H1 (cell line): ENCODE measurements around the gene ZNF683. TPM values are rescaled to one million over a fixed set of nuclear protein-coding genes. Genes with fewer than 3 reads are reported as not detected.

ENCODE experiments used
- CTCF ChIA-PET: fragments of 300-600 bp; sonication (Branson Sonifier 250); formaldehyde crosslinking; loops from one replicate; lab custom pipeline; 2021; ENCODE audit not compliant: partially characterized antibody; lab: Charles Lee
- POLR2A ChIA-PET: fragments of 300-600 bp; sonication (Branson Sonifier 250); formaldehyde crosslinking; loops from one replicate; lab custom pipeline; 2021; ENCODE audit warnings: inconsistent platforms; ENCODE audit not compliant: partially characterized antibody; lab: Charles Lee
- DNase-seq, 2 experiments: peaks; one replicate each; pipeline versions ENCODE4 v3.0.0 to v3.0.0-alpha.2; 2010 to 2022; ENCODE audit warnings: low spot score in 2 of 2, low read depth in 1 of 2, mixed read lengths in 1 of 2
- FAIRE-seq: peaks from 2 replicates; lab custom pipeline; 2011; peaks lifted over from hg19 to GRCh38; lab: Jason Lieb, UNC
- H2AFZ ChIP-seq: 2 replicates; pipeline ENCODE4 v1.8.1; 2012; ENCODE audit warnings: low read length, inconsistent platforms
- H2AK5ac ChIP-seq: 2 replicates; pipeline ENCODE4 v1.6.1; 2013; ENCODE audit warnings: low read depth, low read length
- H2BK120ac ChIP-seq: replicated peaks from 2 replicates; pipeline ENCODE3; 2013; ENCODE audit warnings: low read depth, low read length, inconsistent platforms
- H2BK12ac ChIP-seq: 2 replicates; pipeline ENCODE4 v1.6.1; 2013; ENCODE audit warnings: low read depth, low read length
- H2BK15ac ChIP-seq: 2 replicates; pipeline ENCODE4 v1.6.1; 2013; ENCODE audit warnings: low read length
- H2BK20ac ChIP-seq: 2 replicates; pipeline ENCODE4 v1.6.1; 2013; ENCODE audit warnings: low read length
- H2BK5ac ChIP-seq: 2 replicates; pipeline ENCODE4 v1.6.1; 2013; ENCODE audit warnings: low read depth, low read length
- H3K14ac ChIP-seq: 2 replicates; pipeline ENCODE4 v1.6.1; 2013; ENCODE audit warnings: inconsistent platforms; ENCODE audit not compliant: insufficient read length
- H3K18ac ChIP-seq: 2 replicates; pipeline ENCODE4 v1.6.1; 2013; ENCODE audit warnings: low read length; ENCODE audit errors: extremely low read depth
- H3K23ac ChIP-seq: 2 replicates; pipeline ENCODE4 v1.6.1; 2013; ENCODE audit warnings: inconsistent platforms; ENCODE audit not compliant: insufficient read length
- H3K23me2 ChIP-seq: 2 replicates; pipeline ENCODE4 v1.6.1; 2013; ENCODE audit warnings: low read depth, low read length
- H3K27ac ChIP-seq: 2 replicates; pipeline ENCODE4 v1.6.1; 2011; ENCODE audit warnings: low read depth, low read length, inconsistent platforms
- H3K27me3 ChIP-seq, 4 experiments: replicated peaks in 1 of 4; 1 replicate in 1 of 4; 2 replicates in 3 of 4; pipeline versions ENCODE4 v1.6.1 to v1.8.1; 2011 to 2013; ENCODE audit warnings: low read length in 3 of 4, mild to moderate bottlenecking in 3 of 4, inconsistent platforms in 2 of 4, mixed read lengths in 2 of 4, moderate library complexity in 1 of 4; ENCODE audit not compliant: control insufficient read depth in 3 of 4, insufficient read depth in 3 of 4; ENCODE audit errors: extremely low read depth in 1 of 4
- H3K36me3 ChIP-seq, 4 experiments: 2 replicates each; pipeline versions ENCODE4 v1.6.1 to v1.8.1; 2011 to 2013; ENCODE audit warnings: mild to moderate bottlenecking in 4 of 4, low read length in 3 of 4, moderate library complexity in 2 of 4, control low read depth in 1 of 4, inconsistent platforms in 1 of 4; ENCODE audit not compliant: insufficient read depth in 4 of 4, control insufficient read depth in 2 of 4
- H3K4ac ChIP-seq: replicated peaks from 2 replicates; pipeline ENCODE3; 2013; ENCODE audit warnings: low read length, low read depth, mixed read lengths, inconsistent platforms; ENCODE audit not compliant: insufficient read length
- H3K4me1 ChIP-seq, 4 experiments: replicated peaks in 1 of 4; 1 replicate in 1 of 4; 2 replicates in 3 of 4; pipeline versions ENCODE4 v1.6.1 to v1.8.1; 2011 to 2013; ENCODE audit warnings: low read length in 3 of 4, inconsistent platforms in 2 of 4, mixed read lengths in 1 of 4; ENCODE audit not compliant: insufficient read depth in 4 of 4, control insufficient read depth in 3 of 4
- H3K4me2 ChIP-seq, 2 experiments: 2 replicates each; pipeline versions ENCODE4 v1.6.1 to v1.8.1; 2011 to 2013; ENCODE audit warnings: low read depth in 2 of 2, low read length in 2 of 2, control low read depth in 1 of 2, inconsistent platforms in 1 of 2, mild to moderate bottlenecking in 1 of 2; ENCODE audit not compliant: insufficient read depth in 1 of 2
- H3K4me3 ChIP-seq, 4 experiments: fragments of 200-600, 300-600 bp in 1 of 4; sonication (generic), shearing (Covaris generic), sonication (Bioruptor Twin) in 1 of 4; 2 replicates each; pipeline versions ENCODE4 v1.5.1 to v1.8.1; 2011 to 2016; ENCODE audit warnings: low read length in 4 of 4, low read depth in 3 of 4, control low read depth in 2 of 4, inconsistent platforms in 2 of 4, mild to moderate bottlenecking in 2 of 4, mixed read lengths in 1 of 4, moderate library complexity in 1 of 4; ENCODE audit not compliant: insufficient read depth in 2 of 4; ENCODE audit errors: extremely low read depth in 1 of 4
- H3K56ac ChIP-seq: replicated peaks from 2 replicates; pipeline ENCODE3; 2013; ENCODE audit warnings: low read depth, mild to moderate bottlenecking, mixed read lengths, low read length, inconsistent platforms; ENCODE audit not compliant: insufficient read length
- H3K79me1 ChIP-seq: 2 replicates; pipeline ENCODE4 v1.6.1; 2013; ENCODE audit warnings: low read depth, low read length, control low read depth
- H3K79me2 ChIP-seq, 2 experiments: 2 replicates each; pipeline versions ENCODE4 v1.6.1 to v1.8.1; 2012 to 2013; ENCODE audit warnings: low read length in 2 of 2, mild to moderate bottlenecking in 2 of 2, inconsistent platforms in 1 of 2; ENCODE audit not compliant: insufficient read depth in 2 of 2, control insufficient read depth in 1 of 2
- H3K9ac ChIP-seq, 4 experiments: replicated peaks in 1 of 4; 1 replicate in 1 of 4; 2 replicates in 3 of 4; pipeline versions ENCODE4 v1.6.1 to v1.8.1; 2011 to 2013; ENCODE audit warnings: low read depth in 3 of 4, low read length in 3 of 4, control low read depth in 2 of 4, mild to moderate bottlenecking in 2 of 4, moderate library complexity in 2 of 4, inconsistent platforms in 1 of 4; ENCODE audit errors: extremely low read depth in 1 of 4
- H3K9me3 ChIP-seq, 2 experiments: 2 replicates each; pipeline versions ENCODE4 v1.6.1 to v1.8.1; 2012 to 2013; ENCODE audit warnings: mild to moderate bottlenecking in 2 of 2, moderate library complexity in 2 of 2, control low read depth in 1 of 2, inconsistent platforms in 1 of 2, low read depth in 1 of 2, low read length in 1 of 2, mixed read lengths in 1 of 2; ENCODE audit not compliant: insufficient read depth in 2 of 2
- H4K20me1 ChIP-seq, 2 experiments: replicated peaks in 1 of 2; 2 replicates each; pipeline versions ENCODE3 to v1.8.1; 2011 to 2013; ENCODE audit warnings: inconsistent platforms in 2 of 2, low read length in 2 of 2, mild to moderate bottlenecking in 1 of 2; ENCODE audit not compliant: insufficient read depth in 2 of 2, control insufficient read depth in 1 of 2
- H4K5ac ChIP-seq: 2 replicates; pipeline ENCODE4 v1.6.1; 2013; ENCODE audit warnings: low read length, low read depth, mixed read lengths, inconsistent platforms; ENCODE audit not compliant: insufficient read length
- H4K8ac ChIP-seq: 2 replicates; pipeline ENCODE4 v1.8.0; 2013; ENCODE audit warnings: mild to moderate bottlenecking, moderate library complexity, low read length, inconsistent platforms; ENCODE audit not compliant: insufficient read depth; ENCODE audit errors: extremely low read depth
- H4K91ac ChIP-seq: replicated peaks from 2 replicates; pipeline ENCODE3; 2013; ENCODE audit warnings: low read length, mixed read lengths, inconsistent platforms; ENCODE audit not compliant: insufficient read length
- ASH2L ChIP-seq: fragments of 200-600, 300-600 bp; sonication (generic); IDR thresholded peaks from one replicate; pipeline ENCODE4 v1.7.1; 2017; ENCODE audit warnings: low read length
- EP300 ChIP-seq, 2 experiments: IDR thresholded peaks; 1 replicate in 1 of 2; 2 replicates in 1 of 2; pipeline ENCODE4 v1.6.1; 2011 to 2012; ENCODE audit warnings: low read depth in 2 of 2, low read length in 2 of 2, mild to moderate bottlenecking in 2 of 2, borderline replicate concordance in 1 of 2, inconsistent platforms in 1 of 2, moderate library complexity in 1 of 2
- GTF2F1 ChIP-seq: IDR thresholded peaks from 2 replicates; pipeline ENCODE4 v1.6.1; 2012; ENCODE audit warnings: low read depth, low read length, improper control_type of control experiment, borderline replicate concordance
- JUND ChIP-seq: IDR thresholded peaks from 2 replicates; pipeline ENCODE4 v1.6.1; 2011; ENCODE audit warnings: mild to moderate bottlenecking, improper control_type of control experiment, low read length
- KDM5A ChIP-seq: fragments of 200-600 bp; IDR thresholded peaks from 2 replicates; pipeline ENCODE4 v1.7.1; 2012; ENCODE audit warnings: mild to moderate bottlenecking, low read length, inconsistent platforms, mixed read lengths
- POLR2AphosphoS5 ChIP-seq: IDR thresholded peaks from 2 replicates; pipeline ENCODE4 v1.6.1; 2011; ENCODE audit warnings: low read depth, low read length
- SIN3A ChIP-seq, 2 experiments: IDR thresholded peaks in 1 of 2; conservative IDR thresholded peaks in 1 of 2; 2 replicates each; pipeline ENCODE4 v1.6.1; 2011 to 2012; ENCODE audit warnings: low read length in 2 of 2, improper control_type of control experiment in 1 of 2, low read depth in 1 of 2, mild to moderate bottlenecking in 1 of 2
- SIRT6 ChIP-seq: IDR thresholded peaks from one replicate; pipeline ENCODE4 v1.7.1; 2012; ENCODE audit warnings: low read length, inconsistent platforms
- SP2 ChIP-seq: IDR thresholded peaks from 2 replicates; pipeline ENCODE4 v1.6.1; 2012; ENCODE audit warnings: mild to moderate bottlenecking, low read length, inconsistent platforms
- SRF ChIP-seq: IDR thresholded peaks from 2 replicates; pipeline ENCODE4 v1.6.1; 2011; ENCODE audit warnings: mild to moderate bottlenecking, low read depth, low read length, moderate library complexity
- TAF7 ChIP-seq: optimal IDR thresholded peaks from 2 replicates; pipeline ENCODE3; 2011; ENCODE audit warnings: low read depth, mild to moderate bottlenecking, inconsistent platforms, low read length, moderate library complexity, borderline replicate concordance
- TBP ChIP-seq: IDR thresholded peaks from 2 replicates; pipeline ENCODE4 v1.6.1; 2011; ENCODE audit warnings: low read depth, low read length, improper control_type of control experiment
- TCF12 ChIP-seq: IDR thresholded peaks from 2 replicates; pipeline ENCODE4 v1.6.1; 2011; ENCODE audit warnings: low read depth, mild to moderate bottlenecking, low read length
- WGBS, 2 experiments: shearing (Covaris generic) in 1 of 2; methylation state at CpG; one replicate each; pipeline versions ENCODE4 v1.1.6 to v1.1.7; 2013 to 2015; ENCODE audit warnings: low lambda C conversion rate in 2 of 2, mixed read lengths in 2 of 2, inconsistent platforms in 1 of 2, low coverage in 1 of 2, missing lambda C conversion rate in 1 of 2; ENCODE audit not compliant: insufficient replicate concordance in 2 of 2, insufficient coverage in 1 of 2, insufficient read length in 1 of 2; ENCODE audit errors: extremely low coverage in 1 of 2, missing lambda C conversion rate in 1 of 2; 5-methylcytosine and 5-hydroxymethylcytosine counted together
- polyA plus RNA-seq, 7 experiments: library from polyadenylated mRNA; depleted of rRNA in 3 of 7; stranded (reverse) in 5 of 7; unstranded in 2 of 7; fragments of >200 nt in 5 of 7; fragments of 200-250 nt in 2 of 7; gene quantifications; 1 replicate in 5 of 7; 2 replicates in 1 of 7; 4 replicates in 1 of 7; pipeline versions ENCODE4 v1.2.1 to v1.2.3, GENCODE V29; 2011 to 2013; ENCODE audit warnings: missing spikeins in 2 of 7, mixed read lengths in 2 of 7
- total RNA-seq: library from RNA; stranded (reverse); fragmentation: NEBNext Ultra II Directional; extraction: Animal tissue kit (Norgen Biotek cat#: 25700); gene quantifications from 2 replicates; pipeline ENCODE4 v1.2.1, GENCODE V29; 2021

The ZNF683 gene
- total and polyA plus RNA-seq, 2 of the 8 experiments (the other 6 are each of a cell fraction or from before 2014, with no cell fraction given): not detected

- Histone ChIP-seq H2AK5ac (peak overlapping the region; percentile 55), H3K4me3 (peak overlapping the region; percentile 6 to 52 (median 22); a peak in 5 of 8 replicates), H3K4me1 (peaks cover 22 to 43% (median 36%) of the 10 kb centered on the region in 4 experiments)
- TF ChIP-seq TBP (peak; percentile 63), TCF12 (no peak), JUND (no peak), POLR2AphosphoS5 (peak; percentile 69), KDM5A (no peak), SP2 (no peak), SRF (no peak), SIN3A (conservative IDR thresholded peaks at IDR 0.05 in 1 of 2, IDR thresholded peaks at IDR 0.05 in 1 of 2; ENCODE audit: low read depth in 1 of 2, low read length in 2 of 2) (peak; percentile 48 to 86; a peak in 3 of 4 replicates), ASH2L (peak; percentile 77), TAF7 (no peak), SIRT6 (no peak), GTF2F1 (no peak), EP300 (IDR thresholded peaks at IDR 0.05; ENCODE audit: borderline replicate concordance in 1 of 2, low read depth in 2 of 2, low read length in 2 of 2) (peak in 1 of 2 experiments; percentile 74; a peak in 1 of 3 replicates)
These were observed 46.4 kb upstream of the ZNF683 start for GRCh38 chr1:26418865-26419349.

More at GRCh38 chr1:26418865-26419349, 46.4 kb upstream of the ZNF683 start:
- Histone ChIP-seq H3K79me2 (peaks cover 22 to 83% of the 10 kb centered on the region in 2 experiments), H3K23me2 (peaks cover 4% of the 10 kb centered on the region; the same call in 1 of the 2 replicates), H2BK5ac (peak overlapping the region; percentile 97), H3K27ac (peak overlapping the region; percentile 89), H3K56ac (no peak overlapping the region), H3K23ac (no peak overlapping the region), H4K8ac (no peak overlapping the region), H2BK120ac (peak overlapping the region; percentile 39), H3K14ac (no peak overlapping the region), H4K5ac (peak overlapping the region; percentile 99), H2BK15ac (no peak overlapping the region), H3K9ac (peak overlapping the region in 3 of 4 experiments; percentile 15 to 50 (median 39); a peak in 5 of 7 replicates), H3K36me3 (peaks cover 17 to 77% (median 27%) of the 10 kb centered on the region in 4 experiments), H3K4me2 (peak overlapping the region; percentile 70 to 72), H3K79me1 (no peaks in the 10 kb centered on the region; the same call in 1 of the 2 replicates), H3K9me3 (no peaks in the 10 kb centered on the region), H2AFZ (no peak overlapping the region), H2BK20ac (peak overlapping the region; percentile 99; the same call in 1 of the 2 replicates), H4K91ac (peak overlapping the region; percentile 84), H3K18ac (peak overlapping the region; percentile 99), H3K4ac (no peak overlapping the region), H2BK12ac (peak overlapping the region; percentile 84), H3K27me3 (no peaks in the 10 kb centered on the region), H4K20me1 (peaks cover 10 to 20% of the 10 kb centered on the region in 2 experiments)
- DNase-seq: peak; percentile 86 to 96
- WGBS, 2 experiments: 5% methylated on average over 4 of the region's 5 CpGs; no CpG with 5 or more reads in 1 of the 2 experiments
- peak; percentile 89 for FAIRE-seq
- POLR2A ChIA-PET: interaction anchor here (0.7 to 7.2 kb wide), 17 partner anchors 10 to 172 kb away, joined by 3 to 175 read pairs (median 3); partner anchors contain the start of genes DHDDS, HMGN2 and LIN28A
- CTCF ChIA-PET: interaction anchor here (1.1 to 4.1 kb wide), 5 partner anchors 8 to 97 kb away, joined by 3 to 17 read pairs (median 13); partner anchors contain the start of gene LIN28A
